NCI-H1092 treated with DMSO at 0.1 percent for 48 hours (cell line): ENCODE results near the gene DNAJB12.
"Not testable (repeated sequence)": the region's sequence is repeated elsewhere in the genome, so short reads cannot be mapped to it uniquely, and the experiment has no call there.

Experiments
- DNase-seq: peaks from one replicate; lab custom pipeline; 2025; lab: John Stamatoyannopoulos, UW

Gene DNAJB12

GRCh38 chr10:72315611-72316385 is 38.9 kb downstream of the DNAJB12 start:
- peak; percentile 59 for DNase-seq

GRCh38 chr10:72315054-72315453 is 39.7 kb downstream of the DNAJB12 start:
- DNase-seq = no peak

- no peak for DNase-seq
These were observed 40.5 kb downstream of the DNAJB12 start for GRCh38 chr10:72314263-72314662.

GRCh38 chr10:72312865-72313391 is 41.8 kb downstream of the DNAJB12 start:
- DNase-seq = no peak

- no peak for DNase-seq
These were observed 43.1 kb downstream of the DNAJB12 start for GRCh38 chr10:72311667-72312066.

GRCh38 chr10:72310636-72311035 is 44.1 kb downstream of the DNAJB12 start:
- no peak for DNase-seq

GRCh38 chr10:72310241-72310633 is 44.5 kb downstream of the DNAJB12 start:
- no peak for DNase-seq

- no peak for DNase-seq
These were observed 45.2 kb downstream of the DNAJB12 start for GRCh38 chr10:72309290-72310240.

GRCh38 chr10:72308320-72308987 is 46.3 kb downstream of the DNAJB12 start:
- DNase-seq = no peak

- not testable (repeated sequence) for DNase-seq
These were observed 47.0 kb downstream of the DNAJB12 start for GRCh38 chr10:72307711-72308110.

- DNase-seq = no peak
These were observed 48.4 kb downstream of the DNAJB12 start for GRCh38 chr10:72306215-72306760.

- DNase-seq = no peak
These were observed 51.1 kb downstream of the DNAJB12 start for GRCh38 chr10:72303424-72304128.

- DNase-seq = no peak
These were observed 55.9 kb downstream of the DNAJB12 start for GRCh38 chr10:72298592-72299519.

GRCh38 chr10:72297805-72298591 is 56.7 kb downstream of the DNAJB12 start:
- peak; percentile 90 for DNase-seq

GRCh38 chr10:72297281-72297804 is 57.4 kb downstream of the DNAJB12 start:
- no peak for DNase-seq

- not testable (repeated sequence) for DNase-seq
These were observed 57.9 kb downstream of the DNAJB12 start for GRCh38 chr10:72296829-72297280.

GRCh38 chr10:72295330-72295910 is 59.3 kb downstream of the DNAJB12 start:
- DNase-seq = no peak

GRCh38 chr10:72292223-72292691 is 62.5 kb downstream of the DNAJB12 start:
- no peak for DNase-seq
